Right kidney (tissue), 9 donors: ENCODE data around the gene ZNF184.

Source experiments
- DNase-seq: peaks from one replicate; pipeline ENCODE4 v3.0.0-alpha.2; 2016
- long read RNA-seq, 8 donors: transcript quantifications; one replicate each; lab custom pipeline, GENCODE V29; 2026

Gene ZNF184
- long read RNA-seq, donor 1, partial matches to known transcripts = 0 of 8 reads
- long read RNA-seq, donor 1, other reads (novel, unspliced or antisense) = 6 of 8 reads
- long read RNA-seq, donor 2, partial matches to known transcripts = 0 of 1 reads
- long read RNA-seq, donor 2, other reads (novel, unspliced or antisense) = 0 of 1 reads
- long read RNA-seq, donor 3 = 0 reads
- long read RNA-seq, donor 4 = 0 reads
- long read RNA-seq, donor 5, partial matches to known transcripts = 0 of 8 reads
- long read RNA-seq, donor 5, other reads (novel, unspliced or antisense) = 6 of 8 reads
- long read RNA-seq, donor 6 = 0 reads
- long read RNA-seq, donor 7, partial matches to known transcripts = 0 of 3 reads
- long read RNA-seq, donor 7, other reads (novel, unspliced or antisense) = 0 of 3 reads
- long read RNA-seq, donor 8 = 0 reads

DNA sequence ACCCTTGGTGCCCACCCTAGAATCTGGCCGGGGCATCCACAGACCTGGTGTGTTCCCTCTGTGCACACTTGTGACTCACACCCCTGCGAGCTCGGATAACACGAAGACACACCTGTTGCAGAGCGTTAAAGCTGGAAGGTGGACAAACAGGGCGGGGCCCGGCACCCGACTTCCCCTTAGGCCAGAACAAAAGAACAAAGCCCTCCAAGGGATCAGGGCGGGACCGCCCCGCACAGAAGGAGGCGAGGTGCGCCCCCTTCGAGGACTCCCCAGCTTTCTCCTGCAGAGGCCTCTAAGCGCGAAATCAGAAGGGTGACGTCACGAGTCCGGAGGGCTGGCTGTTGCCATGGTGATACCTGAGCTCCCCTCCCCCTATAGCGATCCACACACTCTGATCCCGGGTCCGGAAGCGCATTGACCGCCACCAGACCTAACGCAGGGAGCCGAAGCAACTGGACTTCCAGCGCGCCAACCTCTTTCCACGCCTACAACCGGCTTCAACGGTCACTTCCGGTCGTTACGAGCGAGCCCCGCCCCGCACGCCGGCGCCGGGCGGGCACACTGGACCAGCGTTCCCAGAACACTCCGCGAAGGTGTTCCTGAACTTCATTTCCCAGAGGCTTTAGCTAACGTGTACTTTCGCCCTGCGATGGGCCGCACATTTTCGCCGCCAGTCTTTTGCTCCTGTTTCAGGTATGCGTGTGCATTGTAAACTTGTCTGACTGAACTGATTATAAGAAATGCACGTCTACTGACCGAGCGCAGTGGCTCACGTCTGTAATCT, at the start of gene ZNF184:
ZNF184 (minus strand) TSS at position 489 of the 784 bp plus-strand sequence. CDS start 811 bp downstream, outside the sequence.
- peak; percentile 93 for DNase-seq

DNA sequence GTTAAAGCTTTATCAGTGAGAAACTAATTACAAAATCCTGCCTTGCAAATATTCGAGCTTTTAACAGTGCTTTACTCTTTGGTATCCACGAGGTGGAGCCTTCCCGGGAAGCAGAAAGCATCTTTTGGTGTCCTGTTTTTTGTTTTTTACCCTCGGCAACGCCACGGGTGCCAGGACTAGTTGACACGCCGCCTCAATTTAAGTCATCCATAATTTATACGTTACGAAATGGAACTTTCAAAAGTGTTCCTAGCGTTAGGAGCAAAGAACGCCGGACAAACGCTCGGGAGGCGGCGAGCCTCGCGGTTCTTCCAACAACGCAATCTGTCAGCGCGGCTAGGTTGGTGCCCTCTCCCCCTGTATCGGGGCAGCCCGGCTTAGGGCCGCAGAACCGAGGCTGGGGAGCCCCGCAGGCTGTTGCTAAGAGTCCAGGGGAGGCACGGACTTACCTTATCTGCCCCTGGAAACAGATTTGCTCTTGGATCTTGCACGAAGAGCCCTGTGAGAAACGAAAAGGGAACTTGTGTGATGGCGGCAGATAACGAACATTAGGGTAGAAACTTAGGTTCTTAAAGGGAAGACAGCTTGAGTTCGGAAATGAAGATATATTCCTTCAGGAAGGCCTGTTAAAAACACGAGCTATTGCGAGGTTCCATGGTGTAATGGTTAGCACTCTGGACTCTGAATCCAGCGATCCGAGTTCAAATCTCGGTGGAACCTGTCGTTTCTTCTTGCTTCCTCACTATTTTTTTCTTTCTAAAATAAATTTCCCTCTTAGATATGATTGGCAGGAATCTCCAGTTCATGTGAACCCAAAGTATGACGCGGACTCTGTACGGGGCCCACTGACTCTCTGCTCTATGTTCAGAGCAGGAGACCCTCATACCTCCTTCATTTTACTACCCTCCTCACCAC, 46.2 kb upstream of the ZNF184 start:
- DNase-seq = peak; percentile 85

DNA sequence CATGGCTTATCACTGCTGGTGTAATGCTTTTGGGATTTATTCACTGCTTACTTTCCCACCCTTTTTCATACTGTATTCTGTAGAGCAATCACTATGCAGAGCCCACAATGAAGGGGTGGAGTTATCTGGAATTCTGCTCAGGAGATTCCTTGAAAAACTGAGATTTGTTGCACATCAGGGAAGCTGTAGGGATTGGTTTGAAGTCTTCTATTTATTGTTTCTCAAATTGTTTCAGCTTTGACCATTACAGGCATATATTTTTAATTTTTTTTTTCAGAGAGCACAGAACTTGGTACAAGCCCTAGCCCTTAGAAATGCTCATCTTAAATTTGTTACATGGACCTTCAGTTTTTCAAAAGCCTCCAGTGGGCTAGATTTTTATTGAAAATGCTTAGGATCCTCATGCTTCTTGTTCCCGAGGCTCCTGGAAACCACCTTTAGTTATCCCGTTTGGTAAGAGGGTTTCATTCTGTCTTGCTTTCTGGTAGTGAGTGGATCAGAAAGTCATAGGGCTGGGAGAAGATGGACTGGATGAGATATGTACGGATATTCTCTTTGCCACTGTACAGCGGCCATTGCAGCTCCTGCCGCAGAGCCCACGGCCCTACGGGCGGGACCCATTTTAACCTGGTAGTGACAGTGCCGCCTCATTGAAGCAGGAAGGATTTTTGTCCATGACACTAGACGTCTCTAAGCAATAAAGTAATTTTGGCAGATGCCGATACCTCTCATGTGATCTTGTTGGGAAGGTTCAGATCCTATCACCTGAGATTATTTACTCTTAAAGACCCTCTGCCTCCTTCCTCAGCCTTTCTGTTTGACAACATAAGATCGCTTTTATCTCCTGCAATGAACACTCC, 45.3 kb upstream of the ZNF184 start:
- no peak for DNase-seq

DNA sequence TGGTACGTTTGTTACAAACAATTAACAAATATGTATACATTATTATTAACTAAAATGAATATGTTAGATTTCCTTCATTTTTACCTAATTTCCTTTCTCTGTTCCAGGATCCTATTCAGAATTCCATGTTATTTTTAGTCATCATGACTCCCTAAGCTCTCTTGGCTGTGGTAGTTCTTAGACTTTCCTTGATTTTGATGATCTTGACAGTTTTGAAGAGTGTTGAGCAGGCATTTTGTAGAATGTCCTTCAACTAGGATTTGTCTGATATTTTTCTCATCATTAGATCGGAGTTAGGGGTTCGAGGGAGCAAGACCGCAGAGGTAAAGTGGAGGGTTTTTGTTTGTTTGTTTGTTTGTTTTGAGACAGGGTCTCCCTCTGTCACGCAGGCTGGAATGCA, 44.3 kb upstream of the ZNF184 start:
- no peak for DNase-seq

DNA sequence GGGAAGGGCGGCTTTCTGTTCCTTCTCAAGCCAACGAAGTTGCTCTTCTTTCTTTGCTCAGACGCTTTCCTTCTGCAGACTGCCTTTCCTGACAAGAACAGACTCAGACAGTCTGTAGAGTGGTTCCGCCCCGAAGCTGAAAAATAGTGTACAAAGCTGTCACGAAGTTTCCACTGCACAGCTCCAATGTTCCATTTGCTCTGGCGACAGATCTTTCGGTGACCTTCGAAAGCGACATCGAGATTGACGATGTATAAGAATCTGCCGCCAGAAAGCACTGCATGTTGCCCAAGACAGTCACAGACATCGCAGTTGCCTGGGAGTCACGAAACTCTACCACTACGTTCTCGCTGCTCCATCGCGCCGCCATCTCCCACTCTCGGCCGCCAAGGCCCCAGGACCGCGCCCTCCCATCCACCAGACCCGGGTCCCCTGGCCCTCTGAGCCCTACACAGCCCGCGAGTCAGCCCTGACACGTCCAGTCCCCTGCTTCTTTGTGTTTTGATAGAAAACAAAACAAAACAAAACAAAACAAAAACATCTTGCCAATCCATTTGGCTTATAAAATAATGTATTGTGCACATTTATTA, 42.1 kb upstream of the ZNF184 start:
- DNase-seq = no peak

DNA sequence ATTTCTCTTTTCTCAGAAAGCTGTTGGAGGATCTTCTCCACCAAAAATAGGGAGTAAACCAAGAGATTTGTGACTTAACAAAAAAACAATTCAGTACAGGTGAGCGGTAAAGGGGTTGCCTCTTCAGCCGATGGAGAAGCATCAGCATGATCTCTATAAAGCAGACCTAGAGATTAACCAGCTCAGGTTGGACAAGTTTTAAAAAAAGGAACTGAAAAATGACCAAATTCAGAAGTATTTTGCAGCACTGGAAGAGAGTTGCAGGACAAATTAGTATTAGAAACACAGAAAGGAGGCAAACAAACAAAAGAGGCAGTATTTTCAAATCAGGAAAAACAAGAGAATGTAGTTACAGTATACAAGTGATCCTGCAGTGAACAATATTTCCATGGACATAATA, 39.6 kb upstream of the ZNF184 start:
- DNase-seq = no peak

DNA sequence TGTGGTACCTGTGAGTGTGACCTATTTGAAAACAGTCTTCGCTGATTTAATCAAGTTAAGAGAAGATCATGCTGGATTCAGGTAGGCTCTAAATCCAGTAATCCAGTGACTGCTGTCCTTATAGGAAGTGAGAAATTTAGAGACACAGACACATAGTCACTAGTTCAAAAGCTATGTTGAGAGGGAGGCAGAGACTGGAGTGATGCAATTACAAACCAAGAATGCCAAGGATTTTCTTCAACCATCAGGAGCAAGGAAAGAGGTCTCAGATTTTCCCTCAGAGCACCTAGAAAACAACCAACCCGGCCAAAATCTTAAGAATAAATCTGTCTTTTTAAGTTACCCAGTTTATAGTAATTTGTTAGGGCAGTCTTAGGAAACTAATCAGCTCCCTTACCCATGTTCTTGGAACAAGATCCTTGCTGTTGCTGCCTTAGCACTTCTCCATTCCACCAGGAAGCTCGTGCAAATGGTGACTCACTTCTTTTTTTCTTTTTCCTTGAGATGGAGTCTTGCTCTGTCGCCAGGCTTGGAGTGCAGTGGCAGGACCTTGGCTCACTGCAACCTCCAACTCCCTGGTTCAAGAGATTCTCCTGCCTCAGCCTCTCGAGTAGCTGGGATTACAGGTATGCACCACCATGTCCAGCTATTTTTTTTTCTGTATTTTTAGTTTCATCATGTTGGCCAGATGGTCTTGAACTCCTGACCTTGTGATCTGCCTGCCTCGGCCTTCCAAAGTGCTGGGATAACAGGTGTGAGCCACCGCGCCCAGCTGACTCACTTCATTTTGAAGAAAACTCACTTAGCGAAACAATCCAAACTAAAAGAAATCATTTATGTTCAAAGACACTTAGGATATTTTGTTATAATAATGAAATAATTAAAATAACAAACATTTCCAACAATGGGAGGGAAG, 34.4 kb upstream of the ZNF184 start:
- no peak for DNase-seq

DNA sequence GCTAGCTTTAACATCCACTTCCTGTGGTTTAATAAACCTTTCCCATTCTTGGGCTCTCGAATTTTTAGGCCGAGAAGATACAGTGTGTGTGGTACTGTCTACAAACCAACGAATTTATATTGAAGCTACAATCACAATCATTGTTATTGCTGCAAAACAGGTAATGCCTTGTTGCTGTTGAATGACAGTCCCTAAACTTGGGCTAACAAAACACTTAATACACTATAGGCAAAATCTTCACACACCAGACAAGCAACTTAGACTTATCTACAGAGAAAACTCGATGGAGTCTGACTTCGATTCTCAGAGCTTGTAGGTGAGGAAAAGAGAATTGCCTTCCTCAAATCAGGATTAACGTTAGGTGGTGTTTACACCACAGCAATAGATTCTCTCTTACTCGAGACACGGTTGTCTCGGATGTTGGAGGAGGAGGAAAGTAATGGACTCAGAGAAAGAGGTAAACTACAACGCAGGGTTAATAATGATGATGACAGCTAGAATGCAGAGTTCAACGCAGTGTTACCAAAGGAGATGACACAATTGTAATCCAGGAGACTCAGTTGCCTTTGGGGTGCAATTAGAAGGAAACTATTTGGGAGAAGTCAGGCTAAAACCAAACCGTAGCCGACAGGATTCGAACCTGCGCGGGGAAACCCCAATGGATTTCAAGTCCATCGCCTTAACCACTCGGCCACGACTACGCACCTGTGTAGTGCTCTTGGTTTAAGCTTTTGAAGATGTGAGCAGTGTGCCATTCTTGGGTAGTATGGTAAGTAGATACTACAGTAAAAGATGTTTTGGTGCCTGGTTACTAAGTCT, 32.5 kb upstream of the ZNF184 start:
- DNase-seq = no peak

DNA sequence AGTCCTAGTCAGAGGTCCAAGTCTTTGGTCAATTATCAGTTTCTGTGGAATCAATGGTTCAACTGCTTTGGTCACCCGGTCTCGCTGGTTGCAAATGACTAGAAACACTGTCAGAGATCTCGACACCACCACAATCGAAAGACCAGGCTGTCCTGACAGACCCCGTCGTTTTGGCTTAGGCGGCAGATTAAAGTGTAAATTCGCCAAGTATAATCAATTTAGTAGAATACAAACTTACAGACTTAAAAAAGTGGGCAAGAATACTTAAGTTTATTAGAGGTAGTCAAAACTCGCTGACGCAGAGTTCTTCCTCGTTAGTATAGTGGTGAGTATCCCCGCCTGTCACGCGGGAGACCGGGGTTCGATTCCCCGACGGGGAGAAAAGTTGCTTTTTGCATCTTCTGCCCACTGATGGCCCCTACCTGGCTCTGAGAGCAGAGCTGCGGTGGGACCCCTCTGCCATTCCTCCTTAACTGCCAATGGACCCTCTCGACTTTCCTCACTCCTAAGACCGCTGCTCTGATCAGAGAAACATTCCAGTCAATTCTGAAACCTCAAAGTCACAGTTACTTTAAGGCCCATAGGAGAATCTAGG, 30.6 kb upstream of the ZNF184 start:
- DNase-seq = peak; percentile 60

DNA sequence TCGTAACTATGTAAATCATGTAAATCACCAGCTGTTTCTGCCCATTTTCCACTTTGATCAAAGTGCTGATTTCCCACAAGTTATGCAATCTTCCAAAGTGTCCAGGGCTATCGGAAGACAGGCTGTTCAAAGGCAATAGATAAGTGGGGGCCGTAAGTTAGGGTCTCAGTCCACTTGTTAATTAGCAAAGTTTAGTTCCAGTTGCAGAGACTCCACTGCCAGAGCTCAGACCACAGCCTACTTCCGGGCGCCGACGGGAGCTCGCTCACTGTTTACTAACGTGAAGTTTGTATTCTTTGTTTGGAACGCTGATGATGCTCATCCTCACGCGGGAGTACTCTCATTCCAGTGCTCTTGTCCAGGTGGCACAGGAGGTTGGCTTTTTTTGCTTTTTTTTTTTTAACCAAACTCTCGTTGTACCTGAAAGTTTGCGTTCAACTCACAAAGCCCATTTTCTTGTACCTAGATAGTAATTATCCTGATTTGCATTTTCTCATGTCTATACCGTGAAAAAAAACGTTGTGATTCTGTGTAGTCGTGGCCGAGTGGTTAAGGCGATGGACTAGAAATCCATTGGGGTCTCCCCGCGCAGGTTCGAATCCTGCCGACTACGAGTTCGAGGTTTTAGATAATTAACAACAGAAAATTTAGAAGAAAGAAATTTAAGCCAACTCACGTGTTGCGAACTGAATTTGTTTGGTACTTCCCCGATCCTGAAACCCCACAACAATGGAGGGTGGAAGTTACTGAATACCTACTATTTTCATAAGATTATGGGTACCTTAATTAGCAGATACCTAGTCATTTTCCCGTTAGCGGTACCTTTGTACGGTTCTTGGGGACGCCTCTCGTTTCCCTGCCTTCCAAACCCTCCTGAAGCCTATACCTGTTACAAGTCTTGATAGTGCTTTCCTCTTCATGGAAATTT, 29.9 kb upstream of the ZNF184 start:
- peak; percentile 55 for DNase-seq

DNA sequence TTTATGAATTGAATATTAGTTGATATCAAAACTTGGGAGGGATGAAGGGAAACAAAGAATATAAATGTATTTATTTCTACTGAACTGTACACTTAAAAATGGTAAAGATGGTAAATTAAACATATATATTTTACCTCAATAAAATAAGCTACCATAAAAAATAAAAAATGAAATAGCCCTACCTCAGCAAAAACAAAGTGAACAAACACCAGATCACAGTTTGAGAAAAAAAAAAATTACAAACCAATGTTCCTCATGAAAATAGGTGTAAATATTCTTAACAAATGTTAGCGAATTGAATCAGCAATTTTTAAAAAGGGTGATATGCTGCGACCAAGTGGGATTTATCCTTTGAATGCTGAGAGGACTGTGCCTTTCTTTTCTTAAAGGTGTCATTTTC, 28.3 kb upstream of the ZNF184 start:
- no peak for DNase-seq

DNA sequence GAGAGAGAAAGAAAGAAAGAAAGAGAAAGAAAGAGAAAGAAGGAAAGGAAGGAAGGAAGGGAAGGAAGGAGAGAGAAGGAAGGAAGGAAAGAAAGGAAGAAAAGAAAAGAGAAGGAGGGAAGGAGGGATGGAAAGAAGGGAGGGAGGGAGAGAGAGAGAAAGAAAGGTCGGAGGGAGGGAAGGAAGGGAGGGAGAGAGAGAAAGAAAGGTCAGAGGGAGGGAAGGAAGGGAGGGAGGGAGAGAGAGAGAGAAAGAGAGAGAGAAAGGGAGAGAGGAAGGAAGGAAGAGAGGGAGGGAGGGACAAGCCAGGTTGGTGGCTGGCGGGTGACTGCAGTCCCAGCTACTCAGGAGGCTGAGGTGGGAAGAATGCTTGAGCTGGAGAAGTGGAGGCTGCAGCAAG, 27.3 kb upstream of the ZNF184 start:
- DNase-seq = no peak

DNA sequence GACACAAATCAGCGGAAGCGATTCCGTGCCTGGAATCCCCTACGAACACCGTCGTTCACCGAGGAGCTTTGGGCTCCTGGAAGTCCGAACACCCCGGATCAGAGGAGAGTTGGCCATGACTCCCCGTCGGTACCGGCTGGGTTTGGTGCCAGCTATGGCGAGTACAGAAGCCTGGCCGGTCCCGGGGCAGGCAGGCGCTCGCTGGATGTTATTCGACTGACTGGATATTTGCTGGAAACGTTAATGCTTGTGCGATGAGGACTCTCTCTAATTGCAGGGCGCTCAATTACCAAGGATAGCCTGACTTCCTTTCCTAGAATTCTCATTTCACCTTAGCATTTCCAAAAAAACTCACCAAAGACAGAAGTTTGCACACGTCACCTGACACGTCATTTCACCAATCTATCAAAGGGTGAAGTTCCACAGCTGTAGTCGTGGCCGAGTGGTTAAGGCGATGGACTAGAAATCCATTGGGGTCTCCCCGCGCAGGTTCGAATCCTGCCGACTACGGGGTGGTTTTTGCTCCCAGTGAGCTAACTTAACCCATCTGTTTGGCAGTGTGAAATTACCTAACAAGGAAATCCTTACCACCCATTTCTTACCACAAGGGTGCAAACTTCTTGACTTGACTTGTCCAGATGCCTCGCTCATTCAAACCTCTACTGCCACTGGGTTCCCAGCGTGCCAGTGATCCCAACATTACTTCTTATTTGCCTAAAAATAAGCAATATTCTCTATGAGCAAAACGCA, 22.7 kb upstream of the ZNF184 start:
- DNase-seq = peak; percentile 60

DNA sequence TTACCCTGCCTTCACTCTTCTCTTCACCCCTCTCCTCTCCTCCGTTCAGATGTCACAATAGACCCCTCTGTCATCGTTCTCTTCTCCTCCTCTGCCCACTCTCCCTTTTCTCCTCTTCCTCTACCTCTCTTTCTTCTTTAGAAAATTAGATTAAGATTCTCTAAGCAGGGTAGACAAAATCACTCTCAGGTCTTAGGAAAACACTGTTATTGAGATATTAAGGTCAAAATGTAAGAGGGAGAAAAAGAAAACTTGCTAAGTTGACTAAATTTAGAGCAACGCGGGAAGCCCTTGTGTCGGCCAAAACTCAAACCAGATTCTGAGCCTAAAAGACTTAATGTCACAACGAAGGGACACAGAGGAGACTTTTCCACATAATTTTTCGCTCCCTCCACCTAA, 22.1 kb upstream of the ZNF184 start:
- no peak for DNase-seq

DNA sequence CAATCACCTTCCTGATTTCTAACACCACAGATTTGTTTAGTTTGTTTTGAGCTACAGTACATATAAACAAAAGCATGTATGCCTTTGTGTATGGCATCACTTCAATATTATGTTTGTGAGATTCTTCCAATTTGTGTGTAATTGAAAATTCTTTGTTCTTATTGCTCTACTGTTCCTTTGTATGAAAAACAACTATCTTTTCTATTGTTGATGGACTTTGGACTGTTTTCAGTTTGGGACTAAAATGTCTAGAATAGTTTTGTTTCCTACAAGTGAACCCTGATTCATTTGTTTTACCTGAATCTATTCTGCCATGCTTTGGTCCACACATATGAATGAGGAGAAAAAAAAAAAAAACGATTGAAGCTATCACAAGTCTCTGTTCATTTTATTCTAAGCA, 21.2 kb upstream of the ZNF184 start:
- no peak for DNase-seq

DNA sequence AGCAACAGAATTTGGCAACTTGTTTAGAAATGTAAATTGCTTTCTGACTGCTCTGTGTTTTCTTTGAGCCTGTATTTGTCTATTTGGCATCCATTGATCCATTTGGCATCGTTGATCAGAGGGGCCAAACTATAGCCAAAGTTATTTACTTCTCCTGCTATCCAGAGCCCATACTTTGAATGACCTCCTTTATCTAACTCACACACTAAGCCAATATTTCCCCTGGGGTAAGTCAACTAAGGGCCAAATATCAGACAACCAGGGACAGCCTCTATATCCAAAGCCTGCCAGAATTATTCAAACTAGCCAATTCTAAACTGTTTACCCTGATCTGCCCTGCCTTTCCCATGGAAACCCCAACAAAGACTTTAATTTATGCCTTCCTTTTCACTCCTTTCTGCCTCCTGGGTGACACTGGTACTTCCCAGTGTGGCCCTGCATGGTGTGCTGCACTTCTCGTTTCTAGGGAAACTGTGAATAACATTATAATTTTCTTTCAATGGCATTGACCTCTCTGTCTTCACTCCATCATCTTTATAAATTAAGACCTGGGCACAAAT, 19.8 kb upstream of the ZNF184 start:
- DNase-seq = no peak
